ENCODE measurements around the gene MRGPRG. TPM values are rescaled to one million over a fixed set of nuclear protein-coding genes. Genes with fewer than 3 reads are reported as not detected.

Gene MRGPRG
- total and polyA plus RNA-seq, 2 of the 4 experiments (the other 2 are of a cell fraction): not detected

DNA sequence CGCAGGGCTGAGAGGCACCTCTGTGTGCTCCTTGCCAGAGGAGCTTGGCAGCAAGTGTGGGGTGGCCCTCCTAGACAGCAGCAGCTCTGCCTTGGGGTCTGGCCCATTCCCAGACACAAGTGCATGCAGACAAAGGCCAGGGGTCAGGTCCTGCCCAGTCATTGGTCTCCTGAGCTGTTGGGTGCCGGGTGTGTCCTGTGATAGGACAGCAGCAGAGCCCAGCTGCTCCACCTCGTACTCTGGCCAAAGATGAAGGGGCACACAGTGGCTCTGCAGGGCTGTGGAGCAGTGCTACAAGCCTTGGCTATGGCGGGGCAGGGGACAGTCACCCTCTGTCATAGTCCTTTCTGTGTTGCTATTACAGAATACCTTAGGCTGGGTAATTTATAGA, 36.2 kb downstream of the MRGPRG start:
- no peak for TF ChIP-seq BHLHE40 (IDR thresholded peaks at IDR 0.05; ENCODE audit: low read depth, low read length)
- no peak for TF ChIP-seq MAFK (IDR thresholded peaks at IDR 0.05; ENCODE audit: low read depth, low read length)
- no peak for TF ChIP-seq CEBPB (IDR thresholded peaks at IDR 0.05; ENCODE audit: low read depth, low read length)
- TF ChIP-seq RCOR1 (IDR thresholded peaks at IDR 0.05; ENCODE audit: insufficient replicate concordance, low read length): no peak
- TF ChIP-seq FOS (IDR thresholded peaks at IDR 0.05; ENCODE audit: low read depth, low read length): no peak
- TF ChIP-seq RAD21 (IDR thresholded peaks at IDR 0.05; ENCODE audit: low read length): no peak
- TF ChIP-seq, protein P1, sequence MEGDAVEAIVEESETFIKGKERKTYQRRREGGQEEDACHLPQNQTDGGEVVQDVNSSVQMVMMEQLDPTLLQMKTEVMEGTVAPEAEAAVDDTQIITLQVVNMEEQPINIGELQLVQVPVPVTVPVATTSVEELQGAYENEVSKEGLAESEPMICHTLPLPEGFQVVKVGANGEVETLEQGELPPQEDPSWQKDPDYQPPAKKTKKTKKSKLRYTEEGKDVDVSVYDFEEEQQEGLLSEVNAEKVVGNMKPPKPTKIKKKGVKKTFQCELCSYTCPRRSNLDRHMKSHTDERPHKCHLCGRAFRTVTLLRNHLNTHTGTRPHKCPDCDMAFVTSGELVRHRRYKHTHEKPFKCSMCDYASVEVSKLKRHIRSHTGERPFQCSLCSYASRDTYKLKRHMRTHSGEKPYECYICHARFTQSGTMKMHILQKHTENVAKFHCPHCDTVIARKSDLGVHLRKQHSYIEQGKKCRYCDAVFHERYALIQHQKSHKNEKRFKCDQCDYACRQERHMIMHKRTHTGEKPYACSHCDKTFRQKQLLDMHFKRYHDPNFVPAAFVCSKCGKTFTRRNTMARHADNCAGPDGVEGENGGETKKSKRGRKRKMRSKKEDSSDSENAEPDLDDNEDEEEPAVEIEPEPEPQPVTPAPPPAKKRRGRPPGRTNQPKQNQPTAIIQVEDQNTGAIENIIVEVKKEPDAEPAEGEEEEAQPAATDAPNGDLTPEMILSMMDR (conservative IDR thresholded peaks at IDR 0.05; ENCODE audit: low read depth, low read length): no peak
- no peak for TF ChIP-seq POLR2A (IDR thresholded peaks at IDR 0.05; ENCODE audit: low read depth, low read length)
- TF ChIP-seq, protein P2, sequence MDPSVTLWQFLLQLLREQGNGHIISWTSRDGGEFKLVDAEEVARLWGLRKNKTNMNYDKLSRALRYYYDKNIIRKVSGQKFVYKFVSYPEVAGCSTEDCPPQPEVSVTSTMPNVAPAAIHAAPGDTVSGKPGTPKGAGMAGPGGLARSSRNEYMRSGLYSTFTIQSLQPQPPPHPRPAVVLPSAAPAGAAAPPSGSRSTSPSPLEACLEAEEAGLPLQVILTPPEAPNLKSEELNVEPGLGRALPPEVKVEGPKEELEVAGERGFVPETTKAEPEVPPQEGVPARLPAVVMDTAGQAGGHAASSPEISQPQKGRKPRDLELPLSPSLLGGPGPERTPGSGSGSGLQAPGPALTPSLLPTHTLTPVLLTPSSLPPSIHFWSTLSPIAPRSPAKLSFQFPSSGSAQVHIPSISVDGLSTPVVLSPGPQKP (IDR thresholded peaks at IDR 0.05; ENCODE audit: borderline replicate concordance, low read depth, low read length): no peak
- no peak for TF ChIP-seq MAZ (IDR thresholded peaks at IDR 0.05; ENCODE audit: borderline replicate concordance, low read depth, low read length)
- no peak for TF ChIP-seq SMC3 (IDR thresholded peaks at IDR 0.05; ENCODE audit: low read depth, low read length)
- no peak for TF ChIP-seq MXI1 (IDR thresholded peaks at IDR 0.05; ENCODE audit: borderline replicate concordance, low read depth, low read length)
- TF ChIP-seq, protein P3, sequence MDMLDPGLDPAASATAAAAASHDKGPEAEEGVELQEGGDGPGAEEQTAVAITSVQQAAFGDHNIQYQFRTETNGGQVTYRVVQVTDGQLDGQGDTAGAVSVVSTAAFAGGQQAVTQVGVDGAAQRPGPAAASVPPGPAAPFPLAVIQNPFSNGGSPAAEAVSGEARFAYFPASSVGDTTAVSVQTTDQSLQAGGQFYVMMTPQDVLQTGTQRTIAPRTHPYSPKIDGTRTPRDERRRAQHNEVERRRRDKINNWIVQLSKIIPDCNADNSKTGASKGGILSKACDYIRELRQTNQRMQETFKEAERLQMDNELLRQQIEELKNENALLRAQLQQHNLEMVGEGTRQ (IDR thresholded peaks at IDR 0.05; ENCODE audit: low read depth, low read length): no peak
- TF ChIP-seq RFX5 (IDR thresholded peaks at IDR 0.05; ENCODE audit: low read depth, low read length): no peak
- no peak for TF ChIP-seq CHD1 (IDR thresholded peaks at IDR 0.05; ENCODE audit: low read depth, low read length)
- TF ChIP-seq NFE2L2 (IDR thresholded peaks at IDR 0.05; ENCODE audit: low read depth, low read length): no peak
- DNase-seq (no peak), ATAC-seq (ENCODE audit: low read depth) (no peak)
- no peak overlapping the region for H3K4ac ChIP-seq (ENCODE audit: low read depth, low read length)
- H3K79me1 ChIP-seq (ENCODE audit: low read depth in 1 of 2, low read length in 2 of 2): no peaks in the 10 kb centered on the region
- H3K18ac ChIP-seq (ENCODE audit: low read depth, low read length): no peak overlapping the region
- no peak overlapping the region for H3K14ac ChIP-seq (replicated peaks; ENCODE audit: low read depth, low read length)
- H3K9me3 ChIP-seq (ENCODE audit: control insufficient read depth, insufficient read depth, low read length): no peaks in the 10 kb centered on the region
- POLR2A ChIA-PET (ENCODE audit: unreplicated experiment): no interaction called here
- H3K56ac ChIP-seq (ENCODE audit: extremely low read depth, insufficient read depth, low read length): no peak overlapping the region
- no peak overlapping the region for H2AK5ac ChIP-seq (ENCODE audit: low read depth, low read length)
- no peak overlapping the region for H2AK9ac ChIP-seq (replicated peaks; ENCODE audit: low read depth, low read length, poor library complexity)
- dilution Hi-C loops (cut with HindIII; ENCODE audit: low sequenced_read_pairs, unreplicated experiment): no loop called here
- no peak overlapping the region for H2AFZ ChIP-seq (replicated peaks; ENCODE audit: low read length, poor library complexity)
- no peak overlapping the region for H2BK20ac ChIP-seq (ENCODE audit: low read depth, low read length)
- H4K5ac ChIP-seq (ENCODE audit: low read depth, low read length): no peak overlapping the region
- no peak overlapping the region for H3K23ac ChIP-seq (ENCODE audit: low read depth, low read length)
- H2BK15ac ChIP-seq (ENCODE audit: low read depth, low read length): no peak overlapping the region
- no TSS peak for BruUV-seq (replicated peaks)
- H2BK120ac ChIP-seq (ENCODE audit: low read depth, low read length): no peak overlapping the region
- H3K27ac ChIP-seq (ENCODE audit: insufficient read depth, low read length): no peak overlapping the region
- no peak overlapping the region for H3K9ac ChIP-seq (ENCODE audit: low read depth, low read length)
- 37% methylated on average over 2 of the region's 4 CpGs; no CpG with 5 or more reads in 1 of the 2 experiments for WGBS, 2 experiments (ENCODE audit: extremely low coverage in 2 of 2, insufficient read length in 1 of 2)
- H3K27me3 ChIP-seq (ENCODE audit: control insufficient read depth, insufficient read depth, low read length): peaks cover 24% of the 10 kb centered on the region
- 0 out of 2 replicates have a peak, but pooled peaks cover 2% of the 10 kb centered on the region for H3K4me1 ChIP-seq (ENCODE audit: control insufficient read depth, insufficient read depth, low read length)
- H3K36me3 ChIP-seq (ENCODE audit: control insufficient read depth, insufficient read depth, low read length): no peaks in the 10 kb centered on the region
- no peak overlapping the region for H3K4me3 ChIP-seq (ENCODE audit: insufficient read depth, low read depth, low read length)
- H4K91ac ChIP-seq (ENCODE audit: insufficient read depth, low read depth, low read length): no peak overlapping the region
- in situ Hi-C loops (cut with MboI; ENCODE audit: low sequenced_read_pairs): no loop called here
- intact Hi-C loops (cut with micrococcal nuclease): no loop called here
- H3K9me1 ChIP-seq (ENCODE audit: insufficient read depth, low read length): no peaks in the 10 kb centered on the region
- CTCF ChIA-PET: no interaction called here
- H4K20me1 ChIP-seq (ENCODE audit: insufficient read depth, low read length): no peaks in the 10 kb centered on the region
- H4K8ac ChIP-seq (ENCODE audit: low read depth in 2 of 2, low read length in 2 of 2): no peak overlapping the region
- no peak overlapping the region for H3K4me2 ChIP-seq (ENCODE audit: low read depth, low read length)
- H2BK5ac ChIP-seq (ENCODE audit: low read depth, low read length, poor library complexity, severe bottlenecking): no peak overlapping the region

All from IMR-90 (cell line).